GM21737 (cell line): ENCODE data around the gene BEGAIN.

Source experiments
- ATAC-seq: cut with Tn5 transposase; IDR thresholded peaks from one replicate; pipeline ENCODE4 v1.9.1; 2021; ENCODE audit warnings: mild to moderate bottlenecking, moderate library complexity; ENCODE audit not compliant: unreplicated experiment

The BEGAIN gene

DNA sequence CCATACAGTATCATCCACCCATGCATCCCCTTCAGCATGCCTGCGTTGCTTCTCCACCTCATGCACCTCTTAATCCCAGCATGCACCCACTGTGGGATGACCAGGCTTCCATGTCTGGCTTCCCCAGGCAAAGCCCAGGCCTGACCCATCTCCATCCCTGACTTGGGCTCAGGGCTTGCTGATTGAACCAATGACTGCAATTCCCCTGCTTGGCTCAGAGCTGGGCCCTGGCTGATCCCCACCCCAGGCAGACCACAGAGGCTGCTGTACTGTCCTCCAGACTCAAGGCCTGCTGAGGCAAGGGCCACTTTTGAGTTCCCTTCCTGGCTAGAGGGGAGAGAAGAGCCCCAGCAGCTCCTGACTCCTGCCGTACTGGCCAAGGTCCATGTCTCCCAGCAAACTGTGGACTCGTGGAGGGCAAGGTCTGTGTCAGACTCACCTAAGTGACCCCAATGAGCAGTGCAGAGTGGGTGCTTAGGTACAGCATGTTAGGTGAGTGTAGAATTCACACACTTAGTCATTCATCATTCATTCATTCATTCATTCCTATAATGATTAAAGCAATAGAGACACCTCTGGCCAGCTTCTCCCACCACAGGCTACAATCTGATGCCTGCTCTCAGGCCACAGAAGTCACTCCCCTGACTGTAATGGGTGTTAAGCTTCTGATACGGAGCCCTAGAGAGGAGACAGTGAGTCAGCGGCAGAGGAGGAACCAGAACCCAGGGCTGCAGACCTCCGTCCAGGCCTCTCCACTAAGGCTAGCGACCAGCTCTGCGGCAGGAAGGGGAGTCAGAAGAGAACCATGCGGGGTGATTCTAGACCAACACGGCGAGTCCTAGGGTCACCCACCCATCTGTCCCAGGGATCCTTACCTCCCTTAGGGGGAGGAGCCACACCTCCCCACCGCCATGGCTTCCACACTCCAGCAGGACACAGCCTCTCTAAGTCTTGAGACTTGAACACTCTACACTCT lies 2.9 kb downstream of the BEGAIN start:
- ATAC-seq = no peak

- no peak for ATAC-seq
These were observed 4.0 kb downstream of the BEGAIN start for GRCh38 chr14:100583245-100583644.

- ATAC-seq = no peak
These were observed 4.6 kb downstream of the BEGAIN start for GRCh38 chr14:100582496-100583165.

DNA sequence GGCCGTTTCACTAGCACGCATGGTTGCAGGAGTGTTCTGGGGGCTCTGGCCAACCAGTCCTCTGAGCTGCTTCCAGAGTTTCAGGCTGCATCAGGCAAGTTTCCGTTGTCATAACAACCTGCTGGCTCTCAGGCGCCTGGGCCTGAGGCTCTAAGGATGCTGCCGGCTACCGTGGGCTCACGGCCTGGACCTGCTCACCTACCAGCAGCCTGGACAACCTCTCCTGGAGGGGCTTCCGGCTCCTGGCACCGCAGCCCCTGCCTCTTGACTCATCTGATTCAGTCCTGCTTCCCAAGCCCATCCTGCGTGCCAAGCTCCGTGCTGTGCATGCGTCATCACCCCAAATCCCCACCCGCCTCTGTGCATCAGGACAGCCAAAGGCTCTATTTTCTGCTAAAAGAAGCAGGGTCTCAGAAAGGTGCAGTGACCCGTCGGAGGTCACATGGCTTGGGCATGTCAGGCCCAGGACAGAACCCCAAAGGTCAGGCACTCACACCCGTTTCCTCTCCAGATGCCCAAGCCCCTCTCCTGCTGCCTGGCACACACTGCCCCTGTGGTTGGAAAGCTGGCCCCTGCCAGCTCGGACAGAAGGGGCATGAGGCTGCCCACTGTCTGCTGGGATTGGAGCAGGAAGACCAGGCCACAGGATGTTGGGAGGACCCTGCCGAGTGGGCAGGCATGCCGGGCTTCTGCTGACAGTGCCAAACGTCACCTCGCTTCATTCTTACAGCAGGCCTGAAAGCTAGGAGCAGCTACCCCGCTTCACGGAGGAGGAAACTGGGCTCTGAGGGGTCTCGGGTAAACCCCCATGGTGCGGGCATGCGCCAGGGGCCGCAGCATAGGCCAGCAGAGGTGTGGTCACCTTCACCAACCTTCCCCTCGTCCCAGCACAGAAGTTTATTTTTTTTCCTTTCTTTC lies 5.7 kb downstream of the BEGAIN start:
- no peak for ATAC-seq

GRCh38 chr14:100580316-100581227 lies 6.6 kb downstream of the BEGAIN start:
- no peak for ATAC-seq

- ATAC-seq = no peak
These were observed 8.7 kb downstream of the BEGAIN start for GRCh38 chr14:100578552-100578951.

DNA sequence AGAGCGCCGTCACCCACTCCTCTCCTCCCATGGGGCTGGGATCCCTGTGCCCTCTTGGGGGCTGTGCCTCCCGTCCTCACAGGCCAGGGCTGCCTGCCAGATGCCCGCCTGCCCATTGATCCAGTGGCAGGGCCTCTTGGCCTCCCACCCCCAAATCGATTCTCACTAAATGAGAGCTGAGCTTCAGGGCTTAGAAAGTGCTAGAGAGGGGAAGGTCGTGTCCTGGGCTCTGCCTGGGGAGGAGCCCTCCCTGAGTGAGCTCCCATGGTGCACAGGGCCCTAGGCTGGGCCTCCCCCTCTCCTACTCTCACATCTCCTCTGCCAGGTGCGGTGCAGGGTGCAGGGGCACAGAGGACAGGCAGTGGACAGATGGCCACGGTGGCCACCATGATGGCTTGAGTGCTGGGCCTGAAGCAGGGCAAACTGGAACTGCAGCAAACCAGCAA lies 9.2 kb downstream of the BEGAIN start:
- ATAC-seq = no peak

DNA sequence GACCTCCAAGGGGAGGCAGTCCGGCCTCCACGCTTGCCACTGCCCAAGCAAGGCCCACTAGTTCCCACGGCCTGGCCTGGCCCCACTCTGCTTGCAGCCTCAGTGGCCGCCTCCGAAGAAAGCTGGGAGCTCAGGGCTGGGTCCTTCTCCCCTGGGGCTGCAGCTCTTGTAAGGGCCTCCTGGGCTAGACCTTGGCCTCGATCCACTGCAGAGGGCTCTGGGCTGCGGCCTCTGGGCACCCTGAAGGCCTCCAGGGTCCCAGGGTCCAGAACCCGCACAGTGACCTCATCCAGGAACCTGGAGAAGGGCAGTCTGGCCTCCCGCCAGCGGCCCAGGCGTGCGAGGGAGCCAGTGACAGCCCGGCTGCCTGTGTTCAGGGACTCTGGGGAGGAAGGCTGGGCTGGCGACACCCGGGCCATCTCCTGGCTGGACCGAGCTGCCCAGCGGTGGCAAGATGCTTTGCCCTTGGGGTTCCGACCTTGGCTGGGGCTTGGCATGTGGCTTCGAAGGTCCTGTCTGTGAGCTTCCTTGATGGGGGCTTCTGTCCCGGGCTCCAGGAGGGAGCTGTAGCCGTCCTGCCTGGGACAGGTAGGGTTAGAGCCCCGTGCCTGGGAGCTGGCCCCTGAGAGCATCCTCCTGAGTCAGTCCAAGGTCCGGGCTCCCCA lies 9.8 kb downstream of the BEGAIN start:
- no peak for ATAC-seq

- ATAC-seq = no peak
These were observed 10.8 kb downstream of the BEGAIN start for GRCh38 chr14:100576091-100577085.

DNA sequence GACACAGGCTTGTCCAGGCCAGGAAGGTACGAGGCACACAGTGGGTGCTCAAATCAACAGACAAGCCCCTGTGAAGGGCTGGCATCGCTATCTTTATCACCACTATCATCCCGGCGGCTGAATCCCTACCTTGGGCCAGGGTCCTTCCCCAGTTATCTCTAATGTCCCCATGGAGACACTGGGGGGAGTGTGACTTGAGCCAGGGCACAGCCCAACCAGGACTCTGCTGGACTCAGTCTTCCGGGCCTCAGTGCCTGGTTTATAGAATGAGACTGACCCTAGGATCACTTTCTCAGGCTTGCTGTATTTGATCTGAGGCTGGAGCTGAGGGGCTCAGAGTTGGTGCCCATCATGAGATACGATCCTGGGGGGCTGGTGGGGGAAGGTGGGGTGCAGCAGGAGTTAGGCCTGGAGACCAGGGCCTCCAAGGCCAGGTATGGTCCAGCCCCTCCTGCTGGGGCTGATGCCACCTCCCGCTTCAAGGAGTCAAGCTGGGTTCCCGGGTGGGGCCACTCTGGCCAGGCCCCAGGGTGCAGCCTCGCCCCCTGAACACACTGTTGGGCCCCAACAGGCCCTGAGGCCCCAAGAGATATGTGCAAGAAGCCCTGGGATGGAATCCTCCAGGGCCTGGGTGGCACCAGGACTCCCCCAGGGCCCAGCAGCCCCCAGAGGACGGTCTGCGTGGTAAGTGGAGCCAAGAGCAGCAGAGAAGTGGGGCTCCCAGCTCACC lies 11.8 kb downstream of the BEGAIN start:
- no peak for ATAC-seq

- no peak for ATAC-seq
These were observed 12.6 kb downstream of the BEGAIN start for GRCh38 chr14:100574642-100575031.

DNA sequence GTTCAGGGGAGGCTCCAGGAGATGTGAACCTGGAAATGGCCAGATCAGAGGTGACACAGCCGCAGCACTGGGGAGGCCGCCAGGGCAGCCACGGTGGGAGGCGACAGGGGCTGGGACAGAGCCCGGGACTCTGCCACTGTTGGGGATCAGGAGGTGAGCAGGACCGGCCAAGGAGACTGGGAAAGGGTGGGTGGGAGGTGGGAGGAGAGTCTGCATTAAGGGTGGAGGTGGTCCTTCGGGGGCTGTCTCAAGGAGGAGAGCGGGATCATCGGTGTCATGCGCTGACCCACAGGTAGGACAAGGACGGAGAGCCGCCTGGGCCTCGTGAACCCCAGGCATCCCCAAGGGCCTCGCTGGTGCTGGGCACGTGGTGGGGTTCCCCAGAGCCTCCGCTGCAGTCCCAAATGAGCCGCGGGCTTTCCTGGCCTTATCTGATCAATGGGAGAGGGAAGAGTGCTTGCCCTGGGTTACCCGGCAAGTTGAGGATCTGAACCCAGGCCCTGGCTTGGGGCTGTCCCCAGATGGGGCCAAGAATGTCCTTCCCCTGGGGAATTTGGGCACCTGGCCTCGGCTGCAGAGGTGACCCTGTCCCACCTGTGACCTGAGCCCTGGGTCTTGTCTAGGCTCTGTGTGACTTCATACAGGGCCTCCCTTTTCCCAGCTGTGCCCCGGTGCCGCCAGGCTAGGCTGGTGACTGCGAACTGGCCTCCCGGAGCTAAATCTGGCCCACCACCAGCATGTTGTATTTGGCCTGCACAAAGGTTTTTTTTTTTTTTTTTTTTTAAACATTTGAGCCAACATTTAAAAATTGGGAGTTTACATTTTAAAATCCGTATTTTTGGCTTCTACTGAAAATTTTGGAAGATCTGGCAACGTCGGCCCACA lies 13.2 kb downstream of the BEGAIN start:
- no peak for ATAC-seq

- ATAC-seq = no peak
These were observed 14.0 kb downstream of the BEGAIN start for GRCh38 chr14:100573002-100573756.

- ATAC-seq = no peak
These were observed 14.7 kb downstream of the BEGAIN start for GRCh38 chr14:100572543-100572942.

- ATAC-seq = no peak
These were observed 15.4 kb downstream of the BEGAIN start for GRCh38 chr14:100571837-100572236.
